Activated gamma-delta T cell (primary cell): Measurements from ENCODE around the gene PACSIN3.
"Not testable (repeated sequence)": the region's sequence is repeated elsewhere in the genome, so short reads cannot be mapped to it uniquely, and the experiment has no call there.

Experiments used
- DNase-seq: peaks from one replicate; lab custom pipeline; 2025; lab: John Stamatoyannopoulos, UW
- total RNA-seq, 2 donors: gene quantifications; one replicate each; lab custom pipeline; 2026; lab: John Stamatoyannopoulos, UW

PACSIN3 gene
- 0.48 to 0.67 reads per million in 2 donors for total RNA-seq

DNA sequence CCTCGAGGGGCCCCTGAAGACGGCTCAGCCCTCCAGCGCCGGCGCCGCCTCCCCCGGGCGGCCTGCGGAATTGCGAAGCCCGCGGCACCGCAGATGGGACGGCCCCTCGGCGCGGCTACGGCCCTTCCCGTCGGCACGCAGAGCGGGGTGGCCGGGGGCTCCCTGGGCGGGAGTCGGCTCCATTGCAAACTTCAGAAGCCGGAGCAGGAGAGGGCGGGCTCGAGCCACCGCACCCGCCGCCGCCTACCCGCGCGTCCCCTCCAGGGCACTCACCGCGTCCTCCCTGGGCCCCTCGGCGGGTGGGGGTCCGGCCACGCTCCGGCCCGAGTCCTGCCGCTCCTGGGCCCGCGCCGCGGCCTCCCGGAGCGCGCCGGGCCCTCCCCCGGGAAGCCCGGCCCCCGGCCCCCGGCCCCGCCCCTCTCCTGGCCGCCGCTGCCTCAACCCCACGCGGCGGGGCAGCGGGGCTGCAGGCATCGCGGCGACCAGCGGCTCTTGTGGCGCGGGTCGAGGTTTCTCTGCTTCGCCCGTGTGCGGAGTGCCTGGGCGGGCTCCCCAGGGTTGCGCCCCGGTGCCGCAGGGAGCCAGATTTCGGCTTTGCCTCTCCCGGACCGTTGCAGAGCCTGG is at the start of gene PACSIN3:
PACSIN3 (minus strand) TSS at position 359 of the 624 bp plus-strand sequence. CDS start 3,707 bp downstream, outside the sequence.
- DNase-seq = peak; percentile 37

DNA sequence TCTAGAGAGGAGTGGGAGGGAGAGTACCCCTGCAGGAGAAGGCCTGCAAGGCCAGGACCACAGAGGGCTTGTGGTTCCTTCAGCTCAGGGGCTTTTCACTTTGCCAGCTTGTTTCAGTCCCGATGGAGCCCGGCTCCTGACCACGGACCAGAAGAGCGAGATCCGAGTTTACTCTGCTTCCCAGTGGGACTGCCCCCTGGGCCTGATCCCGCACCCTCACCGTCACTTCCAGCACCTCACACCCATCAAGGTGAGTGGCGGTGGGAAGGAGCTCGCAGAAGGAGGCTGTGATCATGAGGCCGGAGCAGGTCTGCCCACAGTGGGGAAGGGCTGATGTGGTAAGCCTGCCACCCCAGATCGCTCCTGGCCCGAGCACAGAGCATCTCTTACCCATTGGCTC is 48.9 kb upstream of the PACSIN3 start:
- DNase-seq = no peak

DNA sequence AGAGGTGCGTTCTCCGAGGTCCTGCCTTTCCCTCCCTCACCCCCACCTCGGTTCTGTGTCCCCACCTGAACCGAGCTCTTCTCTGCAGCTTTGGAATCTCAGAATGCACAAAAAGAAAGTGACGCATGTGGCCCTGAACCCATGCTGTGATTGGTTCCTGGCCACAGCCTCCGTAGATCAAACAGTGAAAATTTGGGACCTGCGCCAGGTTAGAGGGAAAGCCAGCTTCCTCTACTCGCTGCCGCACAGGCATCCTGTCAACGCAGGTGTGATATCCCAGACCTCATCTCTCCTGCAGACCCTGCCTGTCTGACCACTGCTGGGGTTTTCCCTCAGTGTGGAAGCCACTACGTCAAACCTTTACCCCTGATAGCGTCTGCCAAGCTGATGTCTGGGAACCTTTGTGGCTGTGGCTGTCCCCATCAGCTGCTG is 48.5 kb upstream of the PACSIN3 start:
- DNase-seq = no peak

DNA sequence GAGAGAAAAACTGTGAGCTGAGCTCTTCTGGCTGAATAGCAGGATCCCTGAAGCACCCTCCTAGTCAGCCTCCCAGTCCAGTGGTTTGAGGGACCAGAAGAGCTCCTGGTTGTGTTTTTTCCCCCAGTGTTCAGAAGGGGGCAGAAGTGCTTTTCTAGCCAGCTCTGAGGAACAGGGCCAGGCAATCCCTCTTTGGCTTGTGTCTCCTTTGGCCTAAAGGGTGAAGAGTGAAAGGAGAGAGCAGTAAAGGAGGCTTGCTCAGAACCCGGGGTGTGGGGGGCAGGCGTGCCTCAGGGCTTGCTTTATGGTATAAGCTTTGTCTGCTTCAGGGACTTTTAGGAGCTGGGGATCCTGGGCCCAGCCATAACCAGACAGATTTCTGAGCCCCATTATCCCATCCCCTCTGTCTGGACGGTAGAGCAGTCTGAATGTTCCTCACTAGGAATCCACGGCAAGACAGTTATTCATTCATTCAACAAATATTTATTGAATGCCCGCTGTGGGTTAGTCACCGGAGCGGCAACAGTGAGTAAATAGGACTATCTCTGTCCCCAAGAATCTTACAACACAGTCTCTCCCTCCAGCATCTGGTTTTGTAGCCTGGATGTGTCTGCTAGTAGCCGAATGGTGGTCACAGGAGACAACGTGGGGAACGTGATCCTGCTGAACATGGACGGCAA is 47.9 kb upstream of the PACSIN3 start:
- DNase-seq = no peak

DNA sequence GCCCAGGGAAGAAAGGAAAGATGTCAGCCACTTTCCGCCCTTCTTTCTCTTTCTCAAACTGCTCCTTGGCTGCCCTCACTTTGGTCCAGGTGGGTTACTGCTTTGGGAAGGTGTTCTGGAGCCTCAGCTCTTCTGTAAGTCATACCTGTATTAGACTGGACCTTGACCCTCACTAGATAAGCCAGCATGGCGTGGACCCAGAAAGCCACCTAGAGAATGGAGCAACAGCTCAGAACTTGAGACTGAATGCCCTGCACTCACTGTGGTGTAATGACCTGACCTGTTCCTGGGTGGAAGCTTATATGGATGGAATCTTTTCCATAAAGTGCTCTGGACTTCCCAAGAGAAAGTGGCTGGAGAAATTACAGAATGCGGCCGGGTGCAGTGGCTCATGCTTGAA is 46.8 kb upstream of the PACSIN3 start:
- DNase-seq = no peak

DNA sequence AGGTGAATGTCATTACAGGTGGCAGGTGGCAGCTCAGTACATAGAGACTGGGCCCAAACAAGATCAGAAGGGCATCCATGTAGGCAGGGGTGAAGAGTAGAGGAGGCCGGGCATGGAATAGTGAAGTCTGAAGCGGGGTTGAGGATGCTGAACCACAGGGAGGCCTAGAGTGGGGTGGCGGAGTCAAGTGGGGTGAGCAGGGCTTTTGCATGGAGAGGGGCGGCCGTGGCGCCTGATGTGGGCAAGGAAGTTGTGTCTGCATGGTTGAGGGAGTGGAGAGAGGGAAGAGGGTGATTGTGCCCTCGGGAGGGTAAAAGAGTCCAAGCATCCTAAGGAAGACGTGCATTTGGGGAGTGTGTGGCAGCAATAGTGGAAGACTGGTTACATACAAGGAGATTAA is 42.9 kb upstream of the PACSIN3 start:
- no peak for DNase-seq

DNA sequence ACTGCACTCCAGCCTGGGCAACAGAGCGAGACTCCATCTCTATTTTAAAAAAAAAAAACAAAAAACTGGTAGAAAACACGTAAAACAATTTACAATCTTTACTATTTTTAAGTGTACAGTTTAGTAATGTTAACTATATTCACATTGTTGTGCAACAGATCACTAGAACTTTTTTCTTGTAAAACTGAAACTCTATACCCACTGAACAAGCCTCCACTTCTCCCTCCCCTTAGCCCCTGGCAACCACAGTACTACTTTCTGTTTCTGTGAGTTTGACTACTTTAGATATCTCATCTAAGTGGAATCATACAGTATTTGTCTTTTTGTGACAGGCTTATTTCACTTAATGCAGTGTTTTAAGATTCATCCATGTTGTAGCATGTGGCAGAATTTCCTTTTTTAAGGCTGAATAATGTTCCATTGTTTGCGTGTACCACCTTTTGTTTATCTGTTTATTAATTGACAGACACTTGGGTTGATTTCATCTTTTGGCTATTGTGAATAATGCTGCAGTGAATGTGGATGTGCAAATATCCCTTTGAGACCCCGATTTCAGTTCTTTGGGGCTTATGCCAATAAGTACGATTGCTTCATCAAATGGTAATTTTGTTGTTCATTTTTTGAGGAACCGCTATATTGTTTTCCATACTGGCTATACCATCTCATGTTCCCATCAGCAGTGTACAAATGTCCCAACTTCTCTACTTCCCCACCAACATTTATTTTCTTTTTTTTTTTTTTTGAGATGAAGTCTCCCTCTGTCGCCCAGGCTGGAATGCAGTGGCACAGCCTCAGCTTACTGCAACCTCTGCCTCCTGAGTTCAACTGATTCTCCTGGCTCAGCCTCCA is 39.5 kb upstream of the PACSIN3 start:
- no peak for DNase-seq

DNA sequence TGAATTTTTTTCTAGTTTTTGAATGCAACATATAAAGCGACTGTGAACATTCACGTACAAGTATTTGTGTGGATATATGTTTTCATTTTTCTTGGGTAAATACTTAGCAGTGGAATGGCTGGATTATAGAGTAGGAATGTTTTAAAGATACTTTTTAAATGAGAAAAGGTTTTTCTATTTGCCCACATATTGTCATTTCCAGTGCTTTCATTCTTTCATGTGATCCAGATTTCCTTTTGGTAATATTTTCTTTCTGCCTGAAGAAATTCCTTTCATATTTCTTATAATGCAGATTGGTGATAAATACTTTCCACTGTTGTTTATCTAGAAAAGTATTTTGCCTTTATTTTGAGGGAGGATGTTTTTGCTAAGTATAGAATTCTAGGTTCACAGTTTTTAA is 36.5 kb upstream of the PACSIN3 start:
- DNase-seq = no peak

DNA sequence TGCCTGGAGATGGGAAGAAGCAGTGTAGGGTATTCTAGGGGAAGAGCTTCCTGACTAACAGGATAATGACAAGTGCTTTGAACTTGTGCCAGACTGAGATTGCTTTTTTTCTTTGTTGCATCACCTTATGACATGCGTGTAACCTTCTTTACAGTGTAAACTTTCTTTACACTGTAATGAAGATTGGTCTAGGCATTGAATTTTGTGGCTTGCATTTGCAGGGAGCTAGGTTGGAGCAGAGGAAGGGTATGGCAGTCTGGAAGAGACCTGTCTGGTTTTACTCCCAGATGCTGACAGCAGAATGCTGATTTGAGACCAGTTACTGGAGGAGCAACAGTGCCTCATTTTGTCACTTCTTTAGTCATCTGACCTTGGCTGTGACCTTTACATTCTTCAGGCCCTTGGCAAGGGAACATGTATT is 34.2 kb upstream of the PACSIN3 start:
- DNase-seq = no peak

DNA sequence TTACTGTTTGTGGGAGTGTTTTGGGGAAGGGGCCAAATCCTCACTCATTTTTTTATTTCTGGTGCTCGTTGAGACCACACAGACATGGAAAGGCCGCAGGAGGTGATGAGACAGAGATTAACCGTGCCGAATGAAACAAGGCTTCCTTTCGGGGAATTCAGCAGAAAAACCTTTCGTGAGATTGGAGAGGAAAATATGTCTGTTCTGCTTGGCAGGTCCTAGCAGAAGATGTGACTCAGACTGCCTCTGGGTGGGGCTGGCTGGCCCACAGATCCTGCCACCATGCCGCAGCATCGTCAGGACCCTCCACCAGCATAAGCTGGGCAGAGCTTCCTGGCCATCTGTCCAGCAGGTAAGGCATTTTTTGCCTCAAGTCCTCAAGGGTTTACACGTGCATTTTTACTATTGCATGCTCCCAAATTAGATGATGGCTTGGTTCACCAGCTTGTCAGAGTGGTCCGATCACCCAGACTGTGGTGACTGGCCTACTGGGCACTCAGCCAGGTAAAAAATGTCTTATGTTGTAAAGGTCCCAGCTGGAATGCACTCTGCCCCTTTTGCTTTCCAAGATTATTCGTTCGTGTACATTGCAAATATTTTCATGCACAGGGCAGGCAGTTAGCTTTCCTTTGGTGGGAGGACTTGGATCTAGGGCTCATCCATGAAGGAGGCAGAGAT is 30.0 kb upstream of the PACSIN3 start:
- no peak for DNase-seq

DNA sequence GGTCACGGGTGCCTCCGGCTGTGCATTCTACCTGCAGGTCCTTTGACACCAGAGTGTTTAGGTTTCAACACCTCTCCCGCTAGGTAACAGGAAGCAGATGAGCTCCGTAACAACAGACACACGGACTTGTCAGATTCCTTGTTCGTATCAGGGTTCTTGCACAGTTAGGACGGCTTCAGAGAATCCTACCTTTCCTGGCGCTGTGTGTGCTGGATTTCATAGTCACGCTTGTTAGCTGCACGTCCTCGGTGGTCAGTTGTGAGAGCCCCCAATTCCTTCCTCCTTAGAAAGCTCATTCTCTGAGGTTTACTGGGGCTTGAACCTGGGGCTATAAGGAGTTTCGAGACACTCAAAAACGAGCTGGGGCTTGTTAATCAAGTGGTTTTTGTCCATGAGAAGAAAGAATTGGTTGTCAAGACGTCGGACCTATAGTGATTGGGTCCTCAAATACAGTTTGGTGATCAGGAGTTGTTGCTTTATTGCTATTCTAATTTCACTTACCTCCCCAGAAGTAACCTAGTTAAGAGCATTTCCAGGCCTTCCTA is 29.2 kb upstream of the PACSIN3 start:
- no peak for DNase-seq

DNA sequence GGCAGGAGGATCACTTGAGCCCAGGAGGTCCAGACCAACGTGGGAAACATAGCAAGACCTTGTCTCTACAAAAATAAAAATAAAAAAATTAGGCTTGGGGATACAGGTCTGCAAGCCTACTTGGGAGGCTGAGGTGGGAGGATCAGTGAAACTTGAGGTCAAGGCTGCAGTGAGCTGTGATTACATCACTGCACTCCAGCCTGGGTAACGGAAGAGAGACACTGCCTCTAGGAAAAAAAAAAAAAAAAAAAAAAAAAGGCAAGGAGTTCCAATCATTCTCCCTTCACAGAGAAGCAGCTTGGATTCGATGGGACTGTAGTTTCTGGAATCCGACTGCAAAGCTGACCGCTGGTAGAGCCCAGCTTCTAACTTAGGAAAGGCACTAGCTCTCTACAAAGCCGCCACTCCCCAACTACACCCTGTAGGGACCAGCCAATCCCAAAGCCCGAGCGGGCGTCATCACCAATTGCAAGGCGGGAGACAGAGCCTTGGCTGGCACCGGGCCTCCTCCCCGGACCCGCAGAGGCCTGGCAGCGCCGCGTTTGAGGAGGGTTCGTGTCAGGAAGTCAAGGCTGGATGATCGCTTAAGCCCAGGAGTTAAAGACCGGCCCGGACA is 27.8 kb upstream of the PACSIN3 start:
- DNase-seq = peak; percentile 58

DNA sequence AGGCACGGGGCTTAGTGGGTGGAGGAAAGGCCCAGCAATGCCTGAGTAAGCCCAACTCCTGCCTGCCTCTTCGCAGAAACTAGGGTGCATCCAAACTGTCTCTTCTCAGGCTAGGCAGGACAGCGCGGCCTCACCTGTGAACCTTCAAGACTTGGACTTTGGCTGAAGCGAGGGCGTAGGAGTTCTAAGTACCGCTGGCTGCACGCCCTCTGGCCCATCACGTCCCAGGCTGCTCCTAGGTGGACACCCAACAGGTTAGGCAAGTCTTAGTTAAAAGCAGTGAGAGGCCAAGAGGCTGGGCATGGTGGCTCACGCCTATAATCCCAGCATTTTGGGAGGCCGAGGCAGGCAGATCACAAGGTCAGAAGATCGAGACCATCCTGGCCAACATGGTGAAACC is 26.7 kb upstream of the PACSIN3 start:
- DNase-seq = no peak

DNA sequence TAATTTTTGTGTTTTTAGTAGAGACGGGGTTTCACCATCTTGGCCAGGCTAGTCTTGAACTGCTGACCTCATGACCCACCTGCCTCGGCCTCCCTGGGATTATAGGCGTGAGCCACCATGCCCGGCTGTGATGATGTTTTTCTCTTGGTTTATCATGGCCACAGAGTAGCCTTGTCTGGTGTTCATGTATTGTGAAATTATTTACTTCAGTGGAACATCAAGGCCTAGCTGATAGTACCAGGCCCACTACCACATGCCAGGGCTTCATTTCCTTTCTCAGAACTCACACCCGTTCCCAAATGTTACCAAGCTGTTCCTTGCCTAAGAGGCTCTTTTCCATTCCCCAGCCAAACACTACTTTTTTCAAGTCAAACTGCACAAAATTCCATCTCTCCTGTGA is 22.4 kb upstream of the PACSIN3 start:
- DNase-seq = no peak

DNA sequence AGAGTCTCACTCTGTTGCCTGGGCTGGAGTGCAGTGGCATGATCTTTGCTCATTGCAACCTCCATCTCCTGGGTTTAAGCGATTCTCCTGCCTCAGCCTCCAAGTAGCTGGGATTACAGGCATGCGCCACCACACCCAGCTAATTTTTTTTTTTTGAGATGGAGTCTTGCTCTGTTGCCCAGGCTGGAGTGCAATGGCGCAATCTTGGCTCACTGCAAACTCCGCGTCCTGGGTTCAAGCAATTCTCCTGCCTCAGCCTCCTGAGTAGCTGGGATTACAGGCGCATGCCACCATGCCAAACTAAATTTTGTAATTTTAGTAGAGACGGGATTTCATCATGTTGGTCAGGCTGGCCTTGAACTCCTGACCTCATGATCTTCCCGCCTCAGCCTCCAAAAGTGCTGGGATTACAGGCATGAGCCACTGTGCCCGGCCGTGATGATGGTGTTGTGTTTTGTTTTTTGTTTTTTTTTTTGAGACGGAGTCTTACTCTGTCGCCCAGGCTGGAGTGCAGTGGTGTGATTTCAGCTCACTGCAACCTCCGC is 21.8 kb upstream of the PACSIN3 start:
- DNase-seq = not testable (repeated sequence)

DNA sequence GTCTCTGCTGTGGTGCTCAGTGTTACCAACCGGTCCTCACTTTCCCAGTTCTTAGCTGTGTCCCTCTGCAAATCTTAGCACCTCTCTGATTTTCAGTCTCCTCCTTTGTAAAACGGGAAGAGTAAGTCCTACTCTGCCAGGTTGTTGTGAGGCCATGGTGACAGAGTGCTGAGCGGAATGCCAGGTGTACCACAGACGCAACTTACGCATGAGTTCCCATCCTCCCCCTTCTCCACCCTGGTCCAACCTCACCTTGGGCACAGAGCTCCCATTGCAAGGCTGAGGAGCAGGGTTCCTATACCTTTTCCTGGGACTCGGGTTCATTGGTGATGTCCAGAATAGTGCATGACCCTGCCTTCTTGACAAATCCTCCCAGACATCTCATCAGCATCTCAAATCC is 21.2 kb upstream of the PACSIN3 start:
- DNase-seq = no peak

DNA sequence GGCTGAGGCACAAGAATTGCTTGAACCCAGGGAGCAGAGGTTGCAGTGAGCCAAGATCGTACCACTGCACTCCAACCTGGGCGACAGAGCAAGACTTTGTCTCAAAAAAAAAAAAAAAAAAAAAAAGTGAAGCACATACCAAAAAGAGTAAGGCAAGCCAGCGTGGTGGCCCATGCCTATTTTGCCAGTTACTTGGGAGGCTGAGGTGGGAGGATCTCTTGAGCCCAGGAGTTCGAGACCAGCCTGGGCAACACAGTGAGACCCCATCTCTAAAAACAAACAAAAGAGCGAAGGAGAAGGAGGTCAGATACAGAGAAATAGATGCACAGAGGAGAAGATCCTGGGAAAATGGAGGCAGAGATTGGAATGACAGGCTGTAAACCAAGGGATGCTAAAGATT is 20.3 kb upstream of the PACSIN3 start:
- not testable (repeated sequence) for DNase-seq

DNA sequence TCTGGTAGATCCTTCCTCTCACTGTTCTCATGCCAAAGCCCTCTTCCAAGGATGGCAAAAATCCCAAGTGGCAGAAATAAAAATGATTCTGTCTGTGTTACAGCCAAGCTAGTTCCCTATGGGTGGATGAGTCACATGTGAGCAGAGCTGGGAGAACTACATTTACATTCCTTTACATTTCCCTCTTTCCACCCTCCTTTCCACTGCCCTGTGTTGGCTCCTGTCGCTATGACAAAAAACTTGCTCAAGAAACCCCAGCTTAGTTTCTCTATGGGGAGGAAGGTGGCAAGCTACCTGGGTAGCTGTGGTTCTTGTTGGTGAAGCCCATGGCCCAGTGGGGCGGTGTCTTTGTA is 18.4 kb upstream of the PACSIN3 start:
- DNase-seq = no peak

DNA sequence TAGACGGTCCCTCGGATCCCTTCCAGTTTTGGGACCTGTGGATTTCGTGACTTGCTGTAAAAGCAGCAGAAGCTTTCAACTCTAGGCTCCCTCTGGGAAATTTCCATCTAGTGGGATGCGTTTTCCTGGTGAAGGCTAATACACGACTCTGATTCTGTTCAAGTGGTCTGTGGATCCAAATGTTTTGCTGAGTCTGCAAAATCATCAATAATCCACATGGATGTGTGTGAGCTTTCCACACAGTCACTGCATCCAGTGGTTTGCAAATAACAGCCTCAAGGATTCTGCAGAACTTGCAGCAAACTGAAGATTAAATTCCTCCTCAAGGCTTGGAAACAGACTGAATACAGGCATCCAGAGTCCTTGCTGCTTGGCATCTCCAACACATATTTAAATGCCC is 16.3 kb upstream of the PACSIN3 start:
- no peak for DNase-seq

DNA sequence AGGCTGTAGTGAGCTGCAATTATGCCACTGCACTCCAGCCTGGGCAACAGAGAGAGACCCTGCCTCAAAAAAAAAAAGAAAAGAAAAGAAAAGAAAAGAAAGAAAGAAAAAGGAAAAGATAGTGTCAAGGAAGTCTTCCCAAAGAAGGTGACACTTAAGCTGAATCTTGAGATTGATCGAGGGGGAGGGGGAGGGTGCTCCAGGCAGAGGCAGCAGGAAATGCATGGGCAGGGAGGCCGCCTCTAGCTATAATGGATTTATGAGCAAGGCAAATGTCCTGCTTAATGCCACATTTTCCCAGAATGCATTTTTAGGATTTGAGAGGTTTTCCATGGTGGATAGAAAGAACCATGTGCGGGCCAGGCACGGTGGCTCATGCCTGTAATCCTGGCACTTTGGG is 14.8 kb upstream of the PACSIN3 start:
- DNase-seq = no peak

DNA sequence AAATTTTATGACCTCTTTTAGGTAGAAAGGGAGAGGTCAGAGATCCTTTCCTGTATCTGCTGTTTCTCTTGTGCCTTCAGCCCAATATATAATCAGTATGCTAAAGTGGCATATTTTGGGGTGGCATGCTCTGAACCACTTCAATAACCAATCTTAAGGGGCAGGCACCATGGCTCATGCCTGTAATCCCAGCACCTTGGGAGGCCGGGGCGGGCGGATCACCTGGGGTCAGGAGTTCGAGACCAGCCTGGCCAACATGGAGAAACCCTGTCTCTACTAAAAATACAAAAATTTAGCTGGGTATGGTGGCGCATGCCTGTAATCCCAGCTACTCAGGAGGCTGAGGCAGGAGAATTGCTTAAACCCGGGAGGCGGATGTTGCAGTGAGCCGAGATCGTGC is 11.9 kb upstream of the PACSIN3 start:
- DNase-seq = not testable (repeated sequence)
